NCI-H2107 treated with DMSO at 0.1 percent for 48 hours (cell line): ENCODE results near the gene PTPRJ.

ENCODE experiments used
- DNase-seq: peaks from one replicate; lab custom pipeline; 2025; ENCODE audit not compliant: unreplicated experiment; lab: John Stamatoyannopoulos, UW

PTPRJ gene

GRCh38 chr11:48058788-48059187 lies 78.4 kb downstream of the PTPRJ start:
- DNase-seq, result no peak

GRCh38 chr11:48062649-48063048 lies 82.3 kb downstream of the PTPRJ start:
- peak; percentile 13 for DNase-seq

GRCh38 chr11:48063424-48063978 lies 83.1 kb downstream of the PTPRJ start:
- DNase-seq, result no peak

GRCh38 chr11:48064306-48064705 lies 83.9 kb downstream of the PTPRJ start:
- no peak for DNase-seq

- DNase-seq, result no peak
These were observed 86.8 kb downstream of the PTPRJ start for GRCh38 chr11:48066881-48067800.

GRCh38 chr11:48073031-48073861 lies 92.9 kb downstream of the PTPRJ start:
- DNase-seq, result no peak

GRCh38 chr11:48074425-48075181 lies 94.2 kb downstream of the PTPRJ start:
- DNase-seq, result no peak

- no peak for DNase-seq
These were observed 95.3 kb downstream of the PTPRJ start for GRCh38 chr11:48075637-48076036.

- DNase-seq, result no peak
These were observed 96.9 kb downstream of the PTPRJ start for GRCh38 chr11:48077251-48077650.

GRCh38 chr11:48078689-48079088 lies 98.3 kb downstream of the PTPRJ start:
- no peak for DNase-seq

GRCh38 chr11:48079596-48079995 lies 99.2 kb downstream of the PTPRJ start:
- no peak for DNase-seq

GRCh38 chr11:48080301-48080861 lies 100.0 kb downstream of the PTPRJ start:
- no peak for DNase-seq

GRCh38 chr11:48081151-48082010 lies 101.0 kb downstream of the PTPRJ start:
- DNase-seq, result no peak

GRCh38 chr11:48082771-48083170 lies 102.4 kb downstream of the PTPRJ start:
- DNase-seq, result no peak

GRCh38 chr11:48083421-48083820 lies 103.1 kb downstream of the PTPRJ start:
- no peak for DNase-seq

- DNase-seq, result no peak
These were observed 105.3 kb downstream of the PTPRJ start for GRCh38 chr11:48085688-48086087.

- no peak for DNase-seq
These were observed 107.1 kb downstream of the PTPRJ start for GRCh38 chr11:48087422-48087821.

GRCh38 chr11:48087974-48088681 lies 107.8 kb downstream of the PTPRJ start:
- DNase-seq, result no peak

GRCh38 chr11:48088682-48089050 lies 108.3 kb downstream of the PTPRJ start:
- peak; percentile 78 for DNase-seq
